Hepatocyte (in vitro differentiated cells): Measurements from ENCODE around the gene CRISPLD2.

ENCODE experiments used
- CTCF ChIP-seq: fragments of 200-600 bp; sonication (generic); IDR thresholded peaks from 2 replicates; pipeline ENCODE4 v1.5.1; 2016; ENCODE audit warnings: antibody characterized with exemption, mild to moderate bottlenecking; ENCODE audit not compliant: poor library complexity
- EZH2 ChIP-seq: fragments of 200-600 bp; sonication (generic); IDR thresholded peaks from 2 replicates; pipeline ENCODE4 v1.6.1; 2016; ENCODE audit warnings: antibody characterized with exemption, mild to moderate bottlenecking, borderline replicate concordance

GRCh38 chr16:84881702-84882521 is 62.1 kb downstream of the CRISPLD2 start:
- TF ChIP-seq CTCF (no peak), EZH2 (no peak)
